ENCODE data around the gene LHX1.

Gene LHX1

GRCh38 chr17:36975922-36976515 is 38.7 kb downstream of the LHX1 start:
- no peak for DNase-seq

- DNase-seq, result no peak
Observed at GRCh38 chr17:36977066-36977465, 39.8 kb downstream of the LHX1 start.

- DNase-seq, result no peak
Observed at GRCh38 chr17:36977568-36977967, 40.3 kb downstream of the LHX1 start.

GRCh38 chr17:36978810-36979564 is 41.7 kb downstream of the LHX1 start:
- no peak for DNase-seq

- no peak for DNase-seq
Observed at GRCh38 chr17:36979565-36979941, 42.3 kb downstream of the LHX1 start.

GRCh38 chr17:36980280-36980761 is 43.0 kb downstream of the LHX1 start:
- peak; percentile 13 for DNase-seq

GRCh38 chr17:36983618-36984017 is 46.3 kb downstream of the LHX1 start:
- DNase-seq, result no peak

- DNase-seq, result no peak
Observed at GRCh38 chr17:36989173-36989572, 51.9 kb downstream of the LHX1 start.

- DNase-seq, result no peak
Observed at GRCh38 chr17:36992701-36993100, 55.4 kb downstream of the LHX1 start.

GRCh38 chr17:36993227-36993626 is 56.0 kb downstream of the LHX1 start:
- DNase-seq, result no peak
